Stimulated activated CD8-positive, alpha-beta memory T cell treated with anti-CD3 and anti-CD28 coated beads, Interleukin-4, amount 100 ng/mL, for 48 hours (primary cell): ENCODE data around the gene RABGAP1L.
"Not testable (repeated sequence)": the region's sequence is repeated elsewhere in the genome, so short reads cannot be mapped to it uniquely, and the experiment has no call there.

Experiments
- DNase-seq: peaks from one replicate; pipeline ENCODE4 v3.0.0-alpha.2; 2020

Gene RABGAP1L

DNA sequence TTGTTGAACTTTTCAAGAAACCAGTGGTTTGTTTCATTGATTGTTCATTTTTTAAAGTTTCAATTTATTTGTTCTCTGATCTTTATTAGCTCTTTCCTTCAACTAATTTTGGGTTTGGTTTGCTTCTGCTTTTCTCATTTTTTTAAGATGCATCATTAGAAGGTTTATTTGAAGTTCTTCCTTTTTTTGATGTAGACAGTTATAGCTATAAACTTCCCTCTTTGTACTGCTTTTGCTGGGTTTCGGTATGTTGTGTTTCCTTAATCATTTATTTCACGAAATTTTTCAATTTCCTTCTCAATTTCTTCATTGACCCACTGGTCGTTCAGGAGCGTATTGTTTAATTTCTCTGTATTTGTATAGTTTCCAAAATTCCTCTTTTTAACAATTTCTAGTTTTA is 155.1 kb downstream of the RABGAP1L start:
- DNase-seq, result no peak

DNA sequence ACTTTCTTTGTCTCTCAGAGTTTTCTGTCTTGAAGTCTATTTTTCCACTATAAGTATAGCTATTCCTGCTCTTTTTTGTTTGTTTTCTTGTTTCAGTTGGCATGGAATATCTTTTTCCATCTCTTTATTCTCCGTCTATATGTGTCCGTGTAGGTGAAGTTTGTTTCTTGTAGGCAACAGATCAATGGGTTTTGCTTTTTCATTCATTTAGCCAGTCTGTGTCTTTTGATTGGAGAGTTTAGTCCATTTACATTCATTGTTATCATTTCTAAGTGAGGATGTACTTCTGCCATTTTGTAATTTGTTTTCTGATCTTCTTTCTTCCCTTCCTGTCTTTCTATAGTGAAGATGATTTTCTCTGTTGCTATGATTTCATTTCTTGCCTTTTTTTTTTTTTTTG is 155.9 kb downstream of the RABGAP1L start:
- DNase-seq, result no peak

DNA sequence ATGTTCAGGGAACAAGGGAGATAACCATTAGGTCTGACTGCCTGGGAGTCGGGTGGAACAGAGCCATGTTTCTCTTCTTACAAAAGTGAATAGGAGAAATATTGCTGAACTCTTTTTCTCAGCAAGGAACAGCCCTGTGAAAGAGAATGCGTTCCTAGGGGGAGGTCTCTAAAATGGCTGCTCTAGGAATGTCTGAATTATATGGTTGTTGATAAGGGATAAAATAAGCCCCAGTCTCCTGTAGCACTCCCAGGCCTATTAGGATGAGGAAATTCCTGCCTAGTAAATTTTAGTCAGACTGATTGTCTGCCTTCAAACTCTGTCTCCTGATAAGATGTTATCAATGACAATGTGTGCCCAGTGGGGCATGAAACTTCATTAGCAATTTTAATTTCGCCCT is 161.6 kb downstream of the RABGAP1L start:
- DNase-seq, result not testable (repeated sequence)

DNA sequence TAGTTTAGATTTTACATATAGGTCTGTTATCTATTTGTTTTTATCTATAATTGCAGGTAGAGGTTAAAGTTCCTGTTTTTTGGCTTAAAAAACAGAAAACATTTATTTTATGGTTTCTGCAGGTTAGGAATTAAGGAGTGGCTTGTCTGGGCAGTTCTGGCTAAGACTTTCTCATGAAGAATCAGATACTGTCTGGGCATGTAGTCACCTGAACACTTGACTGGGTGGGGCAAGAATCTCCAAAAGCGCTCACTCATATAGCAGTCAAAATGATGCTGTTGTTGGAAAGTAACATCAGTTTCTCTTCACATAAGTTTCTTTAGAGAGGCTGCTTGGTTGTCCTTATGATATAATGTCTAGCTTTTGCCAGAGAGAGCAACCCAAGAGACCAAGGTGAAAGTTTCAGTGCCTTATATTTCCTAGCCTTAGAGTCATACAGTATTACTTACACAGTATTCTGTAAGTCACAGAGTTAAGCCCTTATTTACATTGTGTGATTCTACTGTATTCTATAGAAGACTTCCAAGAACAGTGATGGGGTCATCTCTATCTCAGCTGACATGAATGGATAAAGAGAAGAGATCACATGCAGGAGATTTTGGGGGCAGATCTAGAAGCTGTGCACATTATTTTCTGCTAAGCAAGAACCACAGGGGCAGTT is 163.0 kb downstream of the RABGAP1L start:
- no peak for DNase-seq

DNA sequence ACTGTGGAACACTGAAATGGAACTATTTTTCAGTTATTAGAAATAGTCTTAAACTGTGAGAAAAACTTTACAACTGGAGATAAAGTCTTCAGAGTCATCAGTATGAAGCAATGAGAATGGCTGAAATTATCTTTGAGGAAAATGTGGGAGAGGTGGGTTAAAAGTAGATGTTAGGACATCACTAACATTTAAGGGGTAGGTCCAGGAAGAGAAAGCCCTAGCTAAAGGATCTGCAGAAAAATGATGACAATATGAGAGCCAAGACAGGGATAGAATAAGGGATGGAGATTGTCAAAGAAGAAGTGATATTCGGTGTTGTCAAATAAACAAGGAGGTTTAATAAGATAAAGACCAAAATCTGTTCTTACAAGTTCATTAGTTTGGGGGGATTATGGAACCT is 165.2 kb downstream of the RABGAP1L start:
- no peak for DNase-seq

DNA sequence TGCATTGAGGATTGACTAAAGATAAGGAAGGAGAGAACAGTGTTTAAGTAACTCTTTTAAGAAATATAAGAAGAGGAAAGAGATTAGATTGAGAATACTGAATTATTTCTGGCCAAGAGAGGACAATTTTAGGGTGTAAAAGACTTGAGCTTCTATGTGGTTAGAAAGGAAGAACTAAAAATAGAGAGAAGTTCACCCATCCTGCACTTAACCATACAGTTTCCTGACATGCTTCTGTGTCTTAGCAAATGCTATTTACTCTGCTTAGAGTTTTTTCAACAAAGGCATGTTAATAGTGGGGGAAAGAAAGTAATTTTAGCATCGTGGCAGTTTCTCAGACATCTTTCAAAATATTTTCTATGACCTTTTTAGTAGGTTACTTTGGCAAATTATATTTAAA is 165.6 kb downstream of the RABGAP1L start:
- DNase-seq, result no peak

DNA sequence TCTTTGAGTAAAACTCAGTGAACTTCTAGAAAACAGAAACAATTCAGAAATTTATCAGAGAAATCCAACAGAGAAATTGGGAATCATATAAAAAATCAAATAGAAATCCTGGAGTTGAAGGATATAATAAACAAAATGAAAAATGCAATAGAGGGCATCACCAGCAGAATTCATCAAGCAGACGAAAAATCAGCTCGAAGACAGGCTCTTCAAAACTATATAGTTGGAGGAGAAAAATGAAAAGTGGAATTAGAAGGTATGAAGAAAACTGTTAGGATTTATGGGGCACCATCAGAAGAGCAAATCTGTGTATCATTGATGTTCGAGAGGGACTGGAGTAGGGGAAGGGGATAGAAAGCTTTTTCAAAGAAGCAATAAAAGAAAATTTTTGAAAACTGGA is 167.0 kb downstream of the RABGAP1L start:
- DNase-seq, result no peak

DNA sequence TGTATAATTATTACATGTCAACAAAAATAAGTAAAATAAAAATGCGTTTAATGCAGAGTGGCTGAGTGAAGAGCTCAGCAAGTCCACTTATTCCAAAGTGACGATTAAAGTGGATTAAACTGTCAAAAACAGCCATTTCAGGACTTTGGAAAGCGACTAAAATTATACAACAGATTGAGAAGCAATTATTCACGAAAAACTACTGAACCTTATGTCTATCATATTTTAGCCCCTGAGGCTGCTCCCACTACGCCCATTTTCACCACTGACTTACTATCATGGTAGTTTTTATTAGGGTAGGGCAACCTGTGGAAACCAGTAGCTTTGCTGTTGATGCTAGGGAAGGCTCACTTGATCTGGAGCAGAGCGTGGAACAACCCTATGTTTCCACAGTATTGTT is 174.1 kb downstream of the RABGAP1L start:
- no peak for DNase-seq

DNA sequence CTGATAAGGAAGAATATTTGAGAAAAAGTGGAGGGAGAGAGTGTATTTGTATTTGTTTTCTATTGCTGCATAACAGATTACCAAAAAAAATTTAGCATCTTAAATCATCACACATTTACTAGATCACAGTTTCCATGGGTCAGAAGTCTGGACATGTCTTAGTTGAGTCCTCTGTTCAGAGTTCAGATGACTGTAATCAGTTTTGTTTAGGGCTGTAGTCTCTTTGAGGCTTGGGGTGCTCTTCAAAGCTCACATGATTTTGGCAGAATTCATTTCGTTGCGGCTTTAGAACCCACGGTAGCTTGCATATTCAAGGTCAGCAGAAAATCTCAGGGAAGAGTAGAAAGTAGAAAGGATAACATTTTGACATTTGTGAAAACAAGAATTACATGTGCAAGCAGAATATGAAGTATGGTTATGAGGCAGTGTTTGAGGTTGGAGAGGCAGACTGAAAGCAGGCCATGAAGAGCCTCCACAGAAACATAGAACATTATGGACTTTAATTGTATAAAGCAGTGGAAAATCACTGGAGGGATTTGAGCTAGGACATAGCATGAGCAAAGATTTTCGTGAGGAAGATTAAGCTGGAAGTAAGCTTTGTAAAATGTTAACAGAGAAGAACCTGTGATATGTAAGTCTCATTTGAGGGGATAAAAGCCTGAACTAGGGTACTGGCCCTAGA is 177.8 kb downstream of the RABGAP1L start:
- no peak for DNase-seq

DNA sequence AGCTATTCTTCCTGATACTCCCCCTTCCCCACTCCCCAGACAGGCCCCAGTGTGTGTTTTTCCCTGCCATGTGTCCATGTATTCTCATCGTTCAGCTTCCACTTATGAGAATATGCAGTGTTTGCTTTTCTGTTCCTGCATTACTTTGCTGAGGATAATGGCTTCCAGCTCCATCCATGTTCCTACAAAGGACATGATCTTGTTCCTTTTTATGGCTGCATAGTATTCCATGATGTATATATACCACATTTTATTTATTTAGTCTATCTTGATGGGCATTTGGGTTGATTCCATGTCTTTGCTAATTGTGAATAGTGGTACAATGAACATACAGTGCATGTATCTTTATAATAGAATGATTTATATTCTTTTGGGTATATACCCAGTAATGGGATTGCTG is 181.1 kb downstream of the RABGAP1L start:
- not testable (repeated sequence) for DNase-seq

DNA sequence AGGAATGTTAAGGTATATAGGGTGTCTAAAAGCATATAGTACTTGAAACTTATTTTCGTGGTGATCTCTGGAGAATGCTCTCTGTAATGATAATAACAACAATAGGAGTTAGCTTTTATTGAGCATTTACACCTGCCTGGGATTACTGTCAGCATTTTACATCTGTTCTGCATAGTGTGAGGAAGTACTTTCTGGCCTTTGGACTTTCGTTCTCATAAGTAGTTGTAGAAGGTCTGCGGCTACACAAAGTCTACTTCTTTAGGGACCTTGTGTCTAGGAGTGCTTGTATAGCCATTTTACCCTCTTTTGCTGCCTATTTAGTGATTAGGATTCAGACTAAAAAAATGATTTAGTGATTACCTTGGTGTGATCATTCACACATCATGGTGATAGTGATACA is 184.8 kb downstream of the RABGAP1L start:
- DNase-seq, result no peak

DNA sequence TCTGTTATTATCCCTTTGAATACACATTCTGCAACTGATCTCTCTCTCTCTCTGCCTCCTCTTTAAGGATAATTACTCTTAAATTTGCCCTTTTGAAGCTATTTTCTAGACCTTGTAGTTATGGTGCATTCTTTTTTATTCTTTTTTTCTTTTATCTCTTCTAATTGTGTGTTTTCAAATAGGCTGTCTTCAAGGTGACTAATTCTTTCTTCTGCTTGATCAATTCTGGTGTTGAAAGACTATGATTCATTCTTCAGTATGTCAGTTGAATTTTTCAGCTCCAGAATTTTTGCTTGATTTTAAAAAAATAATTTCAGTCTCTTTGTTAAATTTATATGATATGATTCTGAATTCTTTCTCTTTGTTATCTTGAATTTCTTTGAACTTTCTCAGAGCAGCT is 192.8 kb downstream of the RABGAP1L start:
- no peak for DNase-seq

DNA sequence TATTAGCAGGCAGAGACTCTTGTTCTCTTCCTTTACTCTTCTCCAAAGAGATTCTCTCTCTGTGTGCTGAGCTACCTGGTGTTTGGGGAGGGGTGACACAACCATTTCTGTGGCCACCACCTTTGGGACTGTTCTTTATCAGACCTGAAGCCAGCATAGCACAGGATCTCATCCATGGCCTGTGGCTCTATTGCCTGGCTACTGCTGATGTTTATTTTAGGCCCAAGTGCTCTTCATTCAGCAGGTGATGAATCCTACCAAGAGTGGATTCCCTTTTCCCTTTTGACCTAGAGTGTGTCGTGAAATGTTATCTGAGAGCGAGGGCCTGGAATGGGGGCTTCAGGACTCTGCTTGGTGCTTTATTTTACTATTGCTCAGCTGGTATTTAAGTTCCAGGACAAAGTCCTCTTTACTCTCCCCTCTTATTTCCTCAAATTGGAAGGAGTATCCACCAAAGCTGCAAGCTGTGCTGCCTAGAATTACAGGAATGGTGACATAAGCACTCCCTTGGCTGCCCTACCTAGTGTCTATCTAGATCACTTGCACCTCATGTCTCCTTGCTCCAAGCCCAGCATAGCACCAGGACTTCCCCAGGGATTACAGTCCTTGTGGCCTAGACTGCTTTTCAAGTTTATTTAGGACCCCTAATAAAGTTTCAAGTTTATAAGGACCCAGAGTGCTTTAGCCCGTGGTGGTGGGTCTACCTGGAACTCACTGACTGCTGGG is 193.7 kb downstream of the RABGAP1L start:
- no peak for DNase-seq

DNA sequence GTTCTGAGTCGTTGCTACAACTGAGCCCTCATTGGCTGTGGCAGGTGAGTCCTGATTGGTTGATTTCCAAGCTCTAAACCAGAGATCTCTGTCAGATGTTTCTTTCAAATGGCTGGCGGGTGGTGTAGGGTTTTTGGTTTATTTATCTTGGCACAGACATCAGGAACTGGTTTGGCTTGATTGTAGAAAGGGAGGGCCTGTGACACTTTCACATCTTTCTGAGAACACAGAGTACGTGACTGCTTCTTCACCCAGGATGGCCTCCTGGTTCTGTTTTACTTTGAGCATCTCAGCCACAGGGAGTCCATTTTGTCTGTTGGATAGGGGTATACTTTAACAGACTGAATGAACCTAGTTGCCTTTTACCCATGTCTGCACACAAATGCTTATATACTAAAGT is 199.0 kb downstream of the RABGAP1L start:
- DNase-seq, result no peak

DNA sequence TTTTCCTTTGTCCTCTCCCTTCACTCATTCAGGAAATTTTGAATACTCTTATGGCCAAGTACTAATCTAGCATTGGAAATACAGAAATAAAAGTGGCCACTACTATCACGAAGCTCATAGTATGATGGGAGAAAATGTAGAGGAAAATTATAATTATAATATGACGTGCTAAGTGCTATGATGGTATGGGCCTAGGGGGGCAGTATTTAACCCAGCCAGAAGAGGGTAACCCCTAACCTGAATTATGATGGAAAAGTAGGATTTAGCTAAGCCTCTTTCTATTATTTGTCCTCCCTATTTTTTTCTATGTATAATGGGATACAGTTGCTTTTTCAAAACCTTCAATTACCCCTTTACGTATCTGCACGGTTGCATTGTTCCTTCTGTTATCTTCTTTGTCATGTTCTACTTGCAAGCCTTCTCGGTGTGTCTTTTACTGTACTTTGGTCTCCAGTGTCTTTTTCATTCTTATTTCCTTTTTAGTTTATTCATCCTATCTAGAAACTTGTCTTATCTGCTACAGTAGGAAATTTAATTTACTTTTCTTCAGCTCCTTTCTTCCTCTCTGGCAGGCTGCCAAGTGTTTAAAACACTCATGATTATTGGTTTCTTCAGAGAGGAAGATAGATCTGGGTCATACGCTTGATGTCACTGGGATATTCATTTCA is 199.6 kb downstream of the RABGAP1L start:
- no peak for DNase-seq

DNA sequence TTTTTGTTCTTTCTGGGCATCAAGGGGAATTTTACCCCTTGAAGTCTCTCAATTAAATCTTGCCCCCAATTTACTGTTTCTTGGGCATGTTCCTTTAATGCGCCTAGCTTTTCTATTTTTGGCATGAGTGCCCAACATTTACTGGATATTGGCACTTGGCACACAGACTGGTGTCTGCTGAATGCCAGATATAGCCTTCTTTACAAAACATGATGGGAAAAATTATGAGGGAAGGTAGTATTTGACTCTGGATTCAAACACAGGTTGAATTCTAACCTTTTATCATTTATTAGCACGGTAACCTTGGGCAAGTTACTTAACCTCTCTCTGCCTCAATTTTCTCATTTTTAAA is 200.1 kb downstream of the RABGAP1L start:
- DNase-seq, result no peak

DNA sequence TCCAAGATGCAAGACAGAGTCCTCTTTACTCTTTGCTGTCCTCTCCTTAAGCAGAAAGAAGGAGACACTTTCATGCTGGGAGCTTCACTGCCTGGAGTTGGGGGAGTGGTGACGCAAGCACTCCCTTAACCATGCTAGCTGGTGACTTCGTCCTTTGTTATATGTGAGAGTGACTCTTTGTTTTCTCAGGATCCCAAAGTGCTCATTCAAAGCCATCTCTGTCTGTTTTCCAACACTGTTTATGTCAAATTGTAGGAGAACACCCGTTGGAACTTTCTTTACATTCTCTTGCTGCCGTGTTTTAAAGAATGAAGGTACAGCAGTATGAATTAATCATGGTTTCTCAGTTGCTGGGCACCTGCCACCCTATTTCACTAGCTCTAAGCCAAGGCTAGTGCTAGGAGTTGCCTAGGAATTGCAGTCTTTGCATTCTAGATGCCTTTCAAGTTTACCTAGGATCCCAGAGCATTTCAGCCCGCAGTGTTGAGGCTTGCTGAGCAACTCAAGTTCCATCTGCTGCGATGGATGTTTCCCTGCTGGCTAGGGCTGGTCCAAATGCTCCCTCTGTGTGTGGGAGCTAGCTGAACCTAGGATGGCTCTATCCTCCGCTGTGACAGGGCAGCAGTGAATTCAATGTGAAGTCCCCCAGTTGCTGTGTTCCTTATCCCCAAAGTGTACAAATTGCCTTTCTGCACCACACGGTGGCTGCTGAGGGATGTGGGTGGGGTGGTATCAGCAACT is 205.8 kb downstream of the RABGAP1L start:
- DNase-seq, result no peak

DNA sequence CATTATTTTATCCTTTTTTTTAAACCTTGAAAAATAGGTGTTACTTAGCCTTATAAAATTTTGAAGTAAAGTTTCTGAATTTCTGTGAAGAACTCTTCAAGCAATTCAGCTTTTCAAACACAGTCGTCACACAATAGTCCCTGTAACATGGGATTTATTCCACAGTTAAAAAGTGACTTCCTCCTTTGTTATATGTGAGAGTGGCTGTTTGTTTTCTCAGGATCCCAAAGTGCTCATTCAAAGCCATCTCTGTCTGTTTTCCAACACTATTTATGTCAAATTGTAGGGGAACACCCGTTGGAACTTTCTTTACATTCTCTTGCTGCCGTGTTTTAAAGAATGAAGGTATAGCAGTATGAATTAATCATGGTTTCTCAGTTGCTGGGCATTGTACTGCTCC is 207.6 kb downstream of the RABGAP1L start:
- DNase-seq, result no peak

DNA sequence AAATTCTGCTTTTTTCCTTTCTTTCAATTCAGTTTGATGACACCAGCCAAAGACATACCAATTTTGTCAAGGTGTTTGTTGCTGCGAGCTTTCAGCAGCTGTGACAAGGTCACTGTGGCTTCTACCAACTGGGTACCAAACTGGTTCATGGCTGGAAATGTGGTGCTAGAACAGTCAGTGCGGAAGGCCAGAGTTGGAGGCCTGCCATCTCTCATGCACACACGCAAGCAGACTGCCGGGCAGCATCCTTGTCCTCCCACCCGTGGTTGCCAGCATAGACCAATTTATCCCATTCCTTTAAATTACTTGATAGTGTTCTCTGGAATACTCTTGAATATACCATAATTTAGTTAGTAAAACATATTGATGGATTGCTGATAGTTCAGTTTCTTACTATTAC is 208.6 kb downstream of the RABGAP1L start:
- no peak for DNase-seq

DNA sequence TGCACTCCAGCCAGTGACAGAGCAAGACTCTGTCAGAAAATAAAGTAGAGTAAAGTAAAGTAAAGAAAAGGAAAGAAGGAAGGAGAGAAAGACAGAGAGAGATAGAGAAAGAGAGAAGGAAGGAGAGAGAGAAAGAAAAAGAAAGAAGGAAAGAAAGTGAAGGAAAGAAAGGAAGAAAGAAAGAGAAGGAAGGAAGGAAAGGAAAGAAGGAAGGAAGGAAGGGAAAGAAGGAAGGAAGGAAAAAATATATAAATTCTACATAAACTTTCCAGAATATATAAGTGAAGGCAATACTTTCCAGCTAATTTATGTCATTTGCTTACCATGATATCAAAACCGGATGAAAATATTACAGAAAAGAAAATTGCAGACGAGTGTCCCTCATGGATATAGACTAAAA is 216.7 kb downstream of the RABGAP1L start:
- DNase-seq, result no peak

DNA sequence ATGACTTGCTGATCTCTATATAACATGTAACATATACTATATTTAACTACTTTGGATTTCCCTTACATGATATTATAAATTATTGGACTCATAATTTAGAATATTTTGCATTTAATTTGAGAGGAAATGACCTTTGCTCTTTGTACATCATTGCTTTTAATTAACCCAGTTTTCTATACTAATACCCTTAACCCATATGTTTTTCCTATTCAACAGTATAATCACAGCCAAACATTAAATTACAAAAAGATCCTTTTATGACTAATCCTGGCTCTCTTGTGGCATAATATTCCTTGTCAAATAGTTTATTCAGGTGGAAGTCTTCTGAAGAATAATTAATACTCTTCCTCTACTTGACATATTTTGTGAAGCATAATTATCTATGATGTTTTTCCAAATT is 232.4 kb downstream of the RABGAP1L start:
- no peak for DNase-seq

DNA sequence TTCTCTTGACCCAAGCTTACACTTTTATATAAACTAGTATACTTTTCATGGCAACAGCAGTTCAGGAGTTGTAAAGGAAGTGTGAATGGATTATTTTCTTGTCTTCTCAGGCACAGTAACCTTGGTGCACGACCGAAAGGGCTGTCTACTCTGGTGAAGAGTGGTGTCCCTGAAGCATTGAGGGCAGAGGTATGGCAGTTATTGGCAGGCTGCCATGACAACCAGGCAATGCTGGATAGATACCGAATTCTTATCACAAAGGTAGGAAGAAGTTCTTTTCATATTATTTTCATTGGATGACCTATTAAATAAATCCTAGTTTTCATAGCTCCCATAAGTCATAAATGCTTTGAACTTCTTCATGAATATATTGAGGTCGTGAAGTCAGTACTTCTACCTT is 234.6 kb downstream of the RABGAP1L start:
- no peak for DNase-seq

DNA sequence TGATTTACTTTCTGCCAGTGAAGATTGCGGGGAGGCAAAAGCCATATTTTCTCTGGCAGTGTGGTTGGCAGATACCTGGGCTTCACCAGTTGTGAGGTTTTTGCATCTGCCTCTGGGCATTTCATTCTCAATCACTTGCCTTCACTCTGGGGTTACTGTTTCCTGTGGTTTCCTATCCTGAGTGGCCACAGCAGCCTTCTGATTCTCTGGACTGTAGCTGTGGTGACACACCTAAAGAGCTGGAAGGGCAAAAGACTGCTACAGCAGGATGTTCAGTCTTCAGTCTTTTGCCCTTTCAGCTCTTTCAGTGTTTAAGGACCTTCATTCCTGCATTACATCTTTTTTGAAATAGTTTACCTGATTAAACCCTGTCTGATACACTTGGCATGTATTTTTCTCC is 237.9 kb downstream of the RABGAP1L start:
- DNase-seq, result no peak
